ENCODE data around the gene IER3.

IER3 gene

GRCh38 chr6:30720738-30721197 is 23.6 kb downstream of the IER3 start (continued):
- TF ChIP-seq ZNF423 (tag by site-specific recombination; IDR thresholded peaks at IDR 0.05) (no peak), ZNF366 (tag by site-specific recombination; conservative IDR thresholded peaks at IDR 0.05) (no peak), ZNF664 (tag by site-specific recombination; IDR thresholded peaks at IDR 0.05) (no peak), GFI1B (tag by site-specific recombination; IDR thresholded peaks at IDR 0.05) (no peak), ZFHX2 (tag by site-specific recombination; conservative IDR thresholded peaks at IDR 0.05) (no peak), ZNF530 (tag by site-specific recombination; IDR thresholded peaks at IDR 0.05; ENCODE audit: low read depth) (no peak), KLF8 (tag by site-specific recombination; IDR thresholded peaks at IDR 0.05) (no peak), ZNF398 (tag by site-specific recombination; IDR thresholded peaks at IDR 0.05) (0 out of 2 replicates have a peak, but pooled peaks have one; percentile 22), ZNF426 (tag by site-specific recombination; IDR thresholded peaks at IDR 0.05) (0 out of 2 replicates have a peak, but pooled peaks have one; percentile 3), ZNF521 (tag by site-specific recombination; IDR thresholded peaks at IDR 0.05) (no peak), GLI4 (tag by site-specific recombination; IDR thresholded peaks at IDR 0.05) (no peak), ZNF214 (tag by site-specific recombination; IDR thresholded peaks at IDR 0.05; ENCODE audit: borderline replicate concordance) (no peak), ZNF701 (tag by site-specific recombination; IDR thresholded peaks at IDR 0.05) (no peak), ZNF677 (tag by site-specific recombination; IDR thresholded peaks at IDR 0.05) (no peak), MZF1 (tag by site-specific recombination; IDR thresholded peaks at IDR 0.05; ENCODE audit: borderline replicate concordance) (no peak), ZNF19 (tag by site-specific recombination; IDR thresholded peaks at IDR 0.05; ENCODE audit: low read depth) (no peak), ZNF549 (tag by site-specific recombination; IDR thresholded peaks at IDR 0.05) (no peak), ZNF394 (tag by site-specific recombination; IDR thresholded peaks at IDR 0.05; ENCODE audit: borderline replicate concordance) (no peak), ZNF623 (tag by site-specific recombination; IDR thresholded peaks at IDR 0.05) (no peak), ZSCAN30 (tag by site-specific recombination; IDR thresholded peaks at IDR 0.05) (0 out of 2 replicates have a peak, but pooled peaks have one; percentile 5), ZNF629 (tag by site-specific recombination; IDR thresholded peaks at IDR 0.05) (no peak), PATZ1 (tag by site-specific recombination; IDR thresholded peaks at IDR 0.05) (no peak; the same call in 1 of the 2 replicates), ZNF280C (tag by site-specific recombination; IDR thresholded peaks at IDR 0.05) (no peak), TSHZ1 (tag by site-specific recombination; IDR thresholded peaks at IDR 0.05; ENCODE audit: borderline replicate concordance) (no peak), ZNF16 (tag by site-specific recombination; IDR thresholded peaks at IDR 0.05; ENCODE audit: low read depth) (no peak), ZNF302 (tag by site-specific recombination; IDR thresholded peaks at IDR 0.05; ENCODE audit: low read depth) (no peak), ZNF140 (tag by site-specific recombination; IDR thresholded peaks at IDR 0.05) (no peak), ZNF529 (tag by site-specific recombination; IDR thresholded peaks at IDR 0.05; ENCODE audit: insufficient replicate concordance) (no peak), OVOL3 (tag by site-specific recombination; IDR thresholded peaks at IDR 0.05) (no peak), SP7 (tag by site-specific recombination; IDR thresholded peaks at IDR 0.05) (no peak)
- TF ChIP-seq, protein P1, sequence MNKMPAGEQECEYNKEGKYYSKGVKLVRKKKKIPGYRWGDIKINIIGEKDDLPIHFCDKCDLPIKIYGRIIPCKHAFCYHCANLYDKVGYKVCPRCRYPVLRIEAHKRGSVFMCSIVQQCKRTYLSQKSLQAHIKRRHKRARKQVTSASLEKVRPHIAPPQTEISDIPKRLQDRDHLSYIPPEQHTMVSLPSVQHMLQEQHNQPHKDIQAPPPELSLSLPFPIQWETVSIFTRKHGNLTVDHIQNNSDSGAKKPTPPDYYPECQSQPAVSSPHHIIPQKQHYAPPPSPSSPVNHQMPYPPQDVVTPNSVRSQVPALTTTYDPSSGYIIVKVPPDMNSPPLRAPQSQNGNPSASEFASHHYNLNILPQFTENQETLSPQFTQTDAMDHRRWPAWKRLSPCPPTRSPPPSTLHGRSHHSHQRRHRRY (tag by site-specific recombination; IDR thresholded peaks at IDR 0.05): no peak
